CD4-positive, alpha-beta T cell (primary cell): ENCODE data around the gene SLC38A3. TPM values are rescaled to one million over a fixed set of nuclear protein-coding genes. Genes with fewer than 3 reads are reported as not detected.
"Not testable (repeated sequence)": the region's sequence is repeated elsewhere in the genome, so short reads cannot be mapped to it uniquely, and the experiment has no call there.

Source experiments
- ATAC-seq: fragments of 200-7000 bp; cut with Tn5 transposase; one replicate; pipeline ENCODE4 v1.10.0; 2022; ENCODE audit warnings: mild to moderate bottlenecking; ENCODE audit not compliant: poor library complexity
- CTCF ChIA-PET: fragments of 350-600 bp; sonication (Branson Sonifier 250); formaldehyde crosslinking; loops from one replicate; lab custom pipeline; 2021; ENCODE audit warnings: antibody characterized with exemption, inconsistent platforms; lab: Charles Lee
- POLR2A ChIA-PET: fragments of 350-600 bp; sonication (Branson Sonifier 250); formaldehyde crosslinking; loops from one replicate; lab custom pipeline; 2021; ENCODE audit warnings: antibody characterized with exemption, inconsistent platforms; lab: Charles Lee
- DNase-seq, 14 experiments: peaks; one replicate each; pipeline ENCODE4 v3.0.0-alpha.2; 2013 to 2020; ENCODE audit warnings: mixed read lengths in 2 of 14
- H3K27ac ChIP-seq, 2 donors: one replicate each; pipeline versions ENCODE4 v1.5.1 to v1.7.0; 2013; ENCODE audit warnings: low read length in 2 of 2, low read depth in 1 of 2, mild to moderate bottlenecking in 1 of 2
- H3K27me3 ChIP-seq, 2 experiments: 1 replicate in 1 of 2; 2 replicates in 1 of 2; pipeline versions ENCODE4 v1.6.1 to v1.7.0; 2013; ENCODE audit warnings: low read length in 2 of 2, control low read depth in 1 of 2, mild to moderate bottlenecking in 1 of 2, moderate library complexity in 1 of 2; ENCODE audit not compliant: insufficient read depth in 2 of 2, control insufficient read depth in 1 of 2
- H3K36me3 ChIP-seq: one replicate; pipeline ENCODE4 v1.6.1; 2013; ENCODE audit warnings: low read length, control low read depth; ENCODE audit not compliant: insufficient read depth
- H3K4me1 ChIP-seq: one replicate; pipeline ENCODE4 v1.6.1; 2013; ENCODE audit warnings: low read length, control low read depth; ENCODE audit not compliant: insufficient read depth
- H3K4me3 ChIP-seq: one replicate; pipeline ENCODE4 v1.5.1; 2013; ENCODE audit warnings: mild to moderate bottlenecking, low read length, moderate library complexity
- H3K9me3 ChIP-seq, 2 experiments: 1 replicate in 1 of 2; 2 replicates in 1 of 2; pipeline versions ENCODE4 v1.6.1 to v1.7.0; 2013; ENCODE audit warnings: low read length in 2 of 2, mild to moderate bottlenecking in 2 of 2, control low read depth in 1 of 2, moderate library complexity in 1 of 2; ENCODE audit not compliant: control insufficient read depth in 1 of 2, insufficient read depth in 1 of 2
- H3K27ac Mint-ChIP-seq: one replicate; pipeline ENCODE4 v1.8.0; 2020; ENCODE audit warnings: mixed read lengths
- H3K27me3 Mint-ChIP-seq: one replicate; pipeline ENCODE4 v1.8.0; 2021; ENCODE audit warnings: mixed read lengths
- H3K36me3 Mint-ChIP-seq: one replicate; pipeline ENCODE4 v1.8.0; 2021; ENCODE audit warnings: low read depth, mixed read lengths
- H3K4me1 Mint-ChIP-seq: one replicate; pipeline ENCODE4 v1.8.0; 2021; ENCODE audit warnings: low read depth, mixed read lengths
- H3K4me3 Mint-ChIP-seq: one replicate; pipeline ENCODE4 v1.8.0; 2020; ENCODE audit warnings: mild to moderate bottlenecking, mixed read lengths
- H3K9me3 Mint-ChIP-seq: one replicate; pipeline ENCODE4 v1.8.0; 2020; ENCODE audit warnings: mixed read lengths
- CTCF ChIP-seq: fragments of 200-600 bp; IDR thresholded peaks from one replicate; pipeline ENCODE4 v1.8.0; 2022; ENCODE audit warnings: antibody characterized with exemption, mild to moderate bottlenecking
- intact Hi-C, 2 experiments: fragments of 100-400 bp; cut with DNase I in 1 of 2; cut with micrococcal nuclease in 1 of 2; formaldehyde crosslinking; loops; one replicate each; pipeline versions ENCODE4 v1.15.1 to v1.9.0; 2023 to 2025; cut with DNase I, micrococcal nuclease
- total RNA-seq, 174 experiments: library from RNA in 2 of 174; stranded (reverse) in 2 of 174; gene quantifications; one replicate each; pipeline ENCODE4 v1.2.3 and lab custom pipeline; 2021 to 2026

Gene SLC38A3
- total RNA-seq, 2 experiments from 2014 or later, result 1.0 to 1.1 TPM

- Mint-ChIP-seq H3K27ac (peak overlapping the region; percentile 89), H3K36me3 (peaks cover 7% of the 10 kb centered on the region), H3K27me3 (no peaks in the 10 kb centered on the region), H3K4me1 (peaks cover 32% of the 10 kb centered on the region), H3K4me3 (peak overlapping the region; percentile 99), H3K9me3 (no peaks in the 10 kb centered on the region)
- ChIA-PET POLR2A (interaction anchor here (0.5 to 4.8 kb wide), 7 partner anchors 8 to 124 kb away, joined by 3 to 55 read pairs (median 7); partner anchors contain the start of genes CYB561D2, GNAI2, IFRD2 and NPRL2), CTCF (interaction anchor here (1.0 to 5.4 kb wide), 12 partner anchors 8 to 72 kb away, joined by 4 to 82 read pairs (median 6); partner anchors contain the start of genes GNAI2, GNAT1, HYAL3 and NAA80)
- TF ChIP-seq CTCF, result peak; percentile 85
- ATAC-seq (peak; percentile 80), DNase-seq (peak; percentile 82 to 96 (median 90))
- intact Hi-C loops, result loop anchor here (1.0 to 2.0 kb wide), 6 partner anchors 8 to 107 kb away; partner anchors contain the start of gene GNAI2 (in 1 of the 2)
- Histone ChIP-seq H3K27me3 (no peaks in the 10 kb centered on the region), H3K36me3 (no peaks in the 10 kb centered on the region), H3K27ac (peak overlapping the region; percentile 47 to 70), H3K4me1 (peaks cover 36% of the 10 kb centered on the region), H3K9me3 (no peaks in the 10 kb centered on the region), H3K4me3 (peak overlapping the region; percentile 68)
Observed at GRCh38 chr3:50227390-50228183, 22.5 kb downstream of the SLC38A3 start.

GRCh38 chr3:50228184-50228763, 23.2 kb downstream of the SLC38A3 start:
- peak overlapping the region; percentile 89 for H3K27ac Mint-ChIP-seq
- peak overlapping the region; percentile 99 for H3K4me3 Mint-ChIP-seq
- ChIA-PET CTCF (interaction anchor here (1.2 to 5.4 kb wide), 8 partner anchors 8 to 46 kb away, joined by 4 to 82 read pairs (median 14); partner anchors contain the start of gene GNAI2), POLR2A (interaction anchor here (0.5 to 4.8 kb wide), 7 partner anchors 8 to 323 kb away, joined by 3 to 55 read pairs (median 7); partner anchors contain the start of genes GNAI2 and IFRD2)
- H3K36me3 Mint-ChIP-seq, H3K9me3 ChIP-seq, H3K27me3 Mint-ChIP-seq, intact Hi-C loops, ATAC-seq, H3K36me3 ChIP-seq, H3K27me3 ChIP-seq, DNase-seq, H3K9me3 Mint-ChIP-seq: not testable (repeated sequence)
- Histone ChIP-seq H3K4me1 (peaks cover 36% of the 10 kb centered on the region), H3K27ac (peak overlapping the region; percentile 47 to 70), H3K4me3 (peak overlapping the region; percentile 68)
- H3K4me1 Mint-ChIP-seq, result peaks cover 32% of the 10 kb centered on the region

- Mint-ChIP-seq H3K27me3 (no peaks in the 10 kb centered on the region), H3K27ac (peak overlapping the region; percentile 56), H3K36me3 (peaks cover 7% of the 10 kb centered on the region), H3K4me1 (peaks cover 36% of the 10 kb centered on the region), H3K9me3 (no peaks in the 10 kb centered on the region), H3K4me3 (peak overlapping the region; percentile 52)
- POLR2A ChIA-PET, result interaction anchor here (4.8 kb wide), 1 partner anchor 15 kb away, joined by 55 read pairs; no protein-coding TSS in a partner anchor
- no peak overlapping the region for H3K4me3 ChIP-seq
- H3K27ac ChIP-seq, result no peak overlapping the region
- ATAC-seq, result no peak
- no peak for DNase-seq
- H3K36me3 ChIP-seq, result no peaks in the 10 kb centered on the region
- H3K4me1 ChIP-seq, result peaks cover 38% of the 10 kb centered on the region
- no peaks in the 10 kb centered on the region for H3K9me3 ChIP-seq
- intact Hi-C loops, result no loop called here
- TF ChIP-seq CTCF, result no peak
- no peaks in the 10 kb centered on the region for H3K27me3 ChIP-seq
- CTCF ChIA-PET, result interaction anchor here (5.1 to 5.4 kb wide), 2 partner anchors 17 to 34 kb away, joined by 71 to 82 read pairs; no protein-coding TSS in a partner anchor
Observed at GRCh38 chr3:50229490-50229889, 24.4 kb downstream of the SLC38A3 start.
